Measurements from ENCODE around the gene KNDC1.

DNA sequence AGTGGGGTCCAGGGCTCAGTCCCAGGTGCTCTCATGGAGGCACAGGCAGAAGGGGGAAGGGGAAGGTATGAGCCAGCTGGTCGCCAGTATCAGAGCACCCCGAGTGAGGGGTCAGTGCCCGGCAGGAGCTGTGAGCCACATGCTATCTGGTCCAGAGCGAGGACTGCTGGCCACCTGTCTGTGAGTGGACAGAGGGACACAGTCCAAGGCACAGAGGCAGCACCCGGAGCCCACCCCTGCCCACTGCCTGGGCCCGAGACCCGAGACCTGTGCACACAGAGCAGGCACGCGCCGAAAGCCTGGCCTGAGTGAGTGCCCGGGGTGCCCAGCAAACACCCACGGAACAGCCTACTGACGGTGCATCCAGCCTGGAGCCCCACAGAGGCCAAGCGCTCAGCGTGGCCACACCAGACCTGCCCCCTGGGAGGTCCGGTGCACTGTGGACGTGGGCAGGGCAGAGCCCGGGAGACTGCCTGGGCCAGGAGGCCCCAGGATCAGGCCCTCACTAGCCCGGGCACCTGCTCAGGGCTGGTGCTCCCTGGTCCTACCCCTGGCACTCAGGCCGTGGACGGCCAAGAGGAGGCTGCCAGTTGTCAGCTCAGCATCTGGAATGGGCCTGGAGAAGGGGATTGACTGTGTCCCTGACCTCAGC, 42.9 kb upstream of the KNDC1 start:
- TF ChIP-seq, protein P1, sequence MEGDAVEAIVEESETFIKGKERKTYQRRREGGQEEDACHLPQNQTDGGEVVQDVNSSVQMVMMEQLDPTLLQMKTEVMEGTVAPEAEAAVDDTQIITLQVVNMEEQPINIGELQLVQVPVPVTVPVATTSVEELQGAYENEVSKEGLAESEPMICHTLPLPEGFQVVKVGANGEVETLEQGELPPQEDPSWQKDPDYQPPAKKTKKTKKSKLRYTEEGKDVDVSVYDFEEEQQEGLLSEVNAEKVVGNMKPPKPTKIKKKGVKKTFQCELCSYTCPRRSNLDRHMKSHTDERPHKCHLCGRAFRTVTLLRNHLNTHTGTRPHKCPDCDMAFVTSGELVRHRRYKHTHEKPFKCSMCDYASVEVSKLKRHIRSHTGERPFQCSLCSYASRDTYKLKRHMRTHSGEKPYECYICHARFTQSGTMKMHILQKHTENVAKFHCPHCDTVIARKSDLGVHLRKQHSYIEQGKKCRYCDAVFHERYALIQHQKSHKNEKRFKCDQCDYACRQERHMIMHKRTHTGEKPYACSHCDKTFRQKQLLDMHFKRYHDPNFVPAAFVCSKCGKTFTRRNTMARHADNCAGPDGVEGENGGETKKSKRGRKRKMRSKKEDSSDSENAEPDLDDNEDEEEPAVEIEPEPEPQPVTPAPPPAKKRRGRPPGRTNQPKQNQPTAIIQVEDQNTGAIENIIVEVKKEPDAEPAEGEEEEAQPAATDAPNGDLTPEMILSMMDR (IDR thresholded peaks at IDR 0.05; ENCODE audit: low read length): no peak
- TF ChIP-seq EZH2 (IDR thresholded peaks at IDR 0.05; ENCODE audit: borderline replicate concordance, low read length): no peak
